GM21737 (cell line): ENCODE measurements around the gene CASTOR1.

ENCODE experiments used
- ATAC-seq: cut with Tn5 transposase; IDR thresholded peaks from one replicate; pipeline ENCODE4 v1.9.1; 2021; ENCODE audit warnings: mild to moderate bottlenecking, moderate library complexity; ENCODE audit not compliant: unreplicated experiment

CASTOR1 gene

DNA sequence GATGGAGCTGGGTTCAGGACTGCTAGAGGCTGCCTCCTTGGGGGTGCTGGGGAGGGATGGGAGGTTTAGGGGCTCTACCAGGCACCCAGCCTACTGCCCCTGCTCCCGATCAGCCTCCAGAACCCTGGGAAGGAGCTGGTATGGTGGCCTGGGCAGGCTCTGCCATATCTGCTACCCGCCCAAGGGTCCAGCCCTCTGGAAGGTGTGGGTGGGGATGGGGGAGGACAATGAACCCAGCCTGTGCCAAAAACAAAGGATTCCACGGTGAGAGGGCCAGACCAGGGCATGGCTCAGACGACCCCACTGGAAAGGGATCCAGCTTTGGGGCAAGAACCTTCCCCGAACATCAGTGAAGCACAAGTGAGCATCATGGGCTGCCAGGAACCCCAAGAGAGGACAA lies 3.0 kb downstream of the CASTOR1 start:
- ATAC-seq, result no peak

DNA sequence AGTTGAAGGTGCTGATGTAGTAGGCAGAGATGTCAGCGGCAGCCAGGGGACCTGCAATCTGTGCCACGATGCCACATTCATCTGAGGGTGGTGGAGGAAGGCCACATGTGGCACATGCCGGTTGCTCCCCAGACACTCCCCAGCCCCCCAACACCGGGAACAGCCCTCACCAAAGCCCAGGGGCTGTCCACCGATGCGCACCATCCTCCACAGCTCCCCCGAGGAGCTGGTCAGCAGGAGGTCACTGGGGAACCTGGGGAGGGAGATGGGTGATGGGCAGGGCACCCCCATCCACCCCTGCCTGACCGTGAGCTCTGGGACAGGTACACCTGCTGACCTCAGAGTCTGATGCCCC lies 3.5 kb downstream of the CASTOR1 start:
- no peak for ATAC-seq

DNA sequence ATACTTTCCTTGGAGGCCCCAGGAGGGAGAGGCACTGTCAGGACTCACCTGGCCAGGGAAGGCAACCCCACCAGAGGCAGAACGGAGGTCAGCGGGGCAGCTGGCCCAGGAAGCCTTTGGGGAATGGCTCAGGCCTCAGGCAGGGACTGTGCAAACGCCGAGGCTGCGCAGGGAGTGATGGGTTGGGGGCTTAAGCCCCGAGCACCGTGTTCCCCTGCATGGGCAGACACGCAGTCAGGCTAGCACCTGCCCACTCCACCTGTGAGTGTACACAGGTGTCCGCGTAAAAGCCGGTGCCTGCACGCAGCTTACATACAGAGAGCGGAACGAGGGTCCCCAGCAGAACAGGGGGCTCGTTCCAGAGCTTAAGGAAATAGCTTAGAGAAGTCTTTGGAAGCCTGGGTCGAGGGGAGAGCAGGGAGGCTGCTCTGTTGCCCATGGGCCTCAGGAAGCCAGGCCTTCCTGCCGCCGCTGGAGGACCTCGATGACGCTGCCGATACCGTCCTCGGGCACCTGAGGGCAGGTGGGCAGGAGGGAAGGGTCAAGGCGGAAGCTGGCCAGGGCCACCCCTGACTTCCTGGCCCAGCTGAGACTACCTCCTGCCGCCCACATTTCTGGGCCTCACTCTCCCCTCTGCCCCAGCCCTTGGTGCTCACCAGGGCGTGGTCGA lies 4.0 kb downstream of the CASTOR1 start:
- ATAC-seq, result no peak

DNA sequence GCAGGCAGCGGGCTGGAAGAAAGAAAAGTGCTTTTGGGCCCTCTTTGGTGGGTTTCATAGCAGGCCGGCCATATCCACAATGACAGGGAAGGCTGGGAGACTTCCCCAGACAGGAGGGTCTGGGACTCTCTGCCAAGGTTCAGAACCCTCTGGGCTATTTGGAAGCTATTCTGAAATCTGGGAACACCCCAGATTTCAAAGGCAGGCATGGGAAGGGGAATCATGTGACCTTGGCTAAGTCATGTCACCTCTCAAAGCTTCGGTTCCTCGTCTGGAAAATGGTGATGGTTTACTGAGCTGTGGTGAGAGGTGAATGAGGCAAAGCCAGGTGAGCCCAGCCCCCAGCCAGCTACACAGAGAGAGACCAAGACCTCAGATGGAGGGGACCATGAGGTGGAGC lies 4.6 kb downstream of the CASTOR1 start:
- ATAC-seq, result no peak

DNA sequence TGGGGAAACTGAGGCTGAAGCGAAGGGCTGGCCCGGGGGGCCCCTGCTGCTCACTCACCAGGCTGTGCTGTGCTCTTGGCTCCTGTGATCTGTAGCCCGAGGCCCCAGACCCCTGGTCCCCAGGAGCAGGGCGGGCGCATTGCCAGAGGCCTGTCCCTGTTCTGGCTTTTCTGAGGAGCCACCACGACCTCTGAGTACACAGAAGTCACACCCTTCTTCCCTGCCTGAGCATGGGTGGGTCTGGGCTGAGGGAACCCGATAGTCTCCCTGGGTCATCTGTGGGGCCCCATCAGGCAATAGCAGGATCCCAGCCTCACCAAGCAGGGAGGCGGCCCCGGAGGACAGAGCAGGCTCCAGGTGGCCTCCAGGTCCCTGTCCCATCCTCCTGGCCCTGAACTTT lies 5.1 kb downstream of the CASTOR1 start:
- ATAC-seq, result no peak

DNA sequence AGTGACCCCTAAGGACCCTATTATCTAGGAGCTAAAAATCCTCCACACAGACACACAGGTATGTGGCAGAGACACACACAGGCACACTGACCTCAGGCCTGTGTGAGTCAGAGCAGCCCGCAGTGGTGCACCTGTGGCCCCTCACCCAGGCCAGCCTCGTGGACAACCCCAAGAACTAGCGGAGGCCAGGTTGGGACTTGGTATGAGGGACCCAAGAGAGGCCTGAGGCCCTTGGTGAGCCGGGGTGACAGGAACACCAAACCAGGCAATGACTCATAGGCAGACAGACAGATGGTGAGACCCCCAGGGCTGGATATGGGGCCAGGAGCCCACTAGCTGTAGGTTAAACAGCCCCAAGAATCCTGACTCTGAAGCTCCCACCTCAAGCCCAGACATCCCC lies 6.0 kb downstream of the CASTOR1 start:
- ATAC-seq, result no peak

DNA sequence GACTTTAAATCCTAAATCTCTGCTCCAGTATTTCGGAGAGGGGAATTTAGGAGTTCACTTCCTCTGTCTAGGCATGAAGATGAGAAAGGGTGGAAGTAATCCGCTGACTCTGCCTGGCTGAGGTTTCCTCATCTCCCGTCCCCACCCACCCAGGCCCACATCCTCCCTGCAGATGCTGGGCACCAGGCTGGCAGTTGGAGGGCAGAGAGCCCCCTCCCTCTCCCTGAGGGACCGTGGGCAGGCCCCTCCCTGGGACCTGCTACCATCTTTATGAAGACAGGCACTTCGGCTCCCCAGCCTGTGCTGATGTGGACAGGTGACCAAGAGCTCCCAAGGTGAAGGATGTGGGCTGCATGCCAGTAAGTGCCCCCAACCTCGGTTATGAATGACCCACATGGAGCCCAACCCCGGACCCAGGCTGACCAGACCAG lies 6.7 kb downstream of the CASTOR1 start:
- no peak for ATAC-seq

DNA sequence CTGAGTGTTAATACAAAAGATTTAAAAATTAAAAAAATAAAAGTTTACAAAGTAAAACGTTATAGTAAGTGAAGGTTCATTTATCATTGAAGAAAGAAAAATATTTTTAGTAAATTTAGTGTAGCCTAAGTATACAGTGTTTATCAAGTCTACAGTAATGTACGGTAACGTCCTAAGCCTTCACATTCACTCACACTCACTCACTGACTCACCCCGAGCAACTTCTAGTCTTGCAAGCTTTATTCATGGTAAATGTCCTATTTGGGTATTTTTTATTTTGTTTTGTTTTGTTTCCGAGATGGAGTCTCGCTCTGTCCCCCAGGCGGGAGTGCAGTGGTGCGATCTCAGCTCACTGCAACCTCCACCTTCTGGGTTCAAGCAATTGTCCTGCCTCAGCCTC lies 8.8 kb downstream of the CASTOR1 start:
- no peak for ATAC-seq

DNA sequence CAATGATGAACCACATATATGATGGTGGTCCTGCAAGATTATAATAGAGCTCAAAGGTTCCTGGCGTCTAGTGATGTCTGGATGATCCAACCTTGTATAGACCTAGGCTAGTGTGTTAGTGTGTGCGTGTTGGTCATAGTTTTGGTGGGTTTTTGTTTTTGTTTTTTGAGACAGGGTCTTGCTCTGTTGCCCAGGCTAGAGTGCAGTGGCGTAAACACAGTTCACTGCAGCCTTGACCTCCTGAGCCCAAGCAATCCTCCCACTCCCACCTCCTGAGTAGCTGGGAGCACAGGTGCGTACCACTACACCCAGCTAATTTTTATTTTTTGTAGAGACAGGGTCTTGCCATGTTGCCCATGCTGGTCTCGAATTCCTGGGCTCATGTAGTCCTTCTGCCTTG lies 9.4 kb downstream of the CASTOR1 start:
- ATAC-seq, result no peak

DNA sequence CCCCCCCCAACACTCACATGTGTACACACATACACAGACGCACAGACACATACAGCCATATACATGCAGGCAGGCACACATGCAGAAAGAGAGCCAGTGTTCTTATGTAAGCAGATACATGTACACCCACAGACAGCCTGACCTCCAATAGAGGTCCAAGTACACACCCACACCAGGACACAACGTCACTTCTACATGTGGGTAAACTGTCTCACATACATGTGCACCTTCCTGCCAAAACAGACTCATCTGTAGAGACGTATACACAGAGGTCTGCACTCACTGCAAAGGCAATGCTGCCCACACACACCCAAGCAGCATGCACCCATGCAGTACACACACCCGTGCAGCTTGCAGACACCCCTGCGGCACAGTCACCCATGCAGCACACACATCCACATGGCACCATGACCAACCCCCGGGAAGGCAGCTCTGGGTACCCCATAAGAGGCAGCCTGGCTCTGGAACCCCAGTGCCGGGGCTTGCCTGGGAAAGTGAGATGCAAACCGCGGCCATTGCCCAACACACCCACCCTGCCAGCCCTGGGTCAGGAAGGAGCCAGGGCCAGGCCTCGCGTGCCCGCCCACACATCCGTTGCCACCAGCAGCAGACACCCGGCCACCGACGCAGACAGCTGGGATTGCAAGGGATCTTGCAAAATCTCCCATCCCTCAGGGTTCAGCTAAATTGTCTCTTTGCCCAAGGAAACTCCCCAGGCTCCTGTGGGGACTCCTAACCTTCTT lies 10.1 kb downstream of the CASTOR1 start:
- no peak for ATAC-seq

DNA sequence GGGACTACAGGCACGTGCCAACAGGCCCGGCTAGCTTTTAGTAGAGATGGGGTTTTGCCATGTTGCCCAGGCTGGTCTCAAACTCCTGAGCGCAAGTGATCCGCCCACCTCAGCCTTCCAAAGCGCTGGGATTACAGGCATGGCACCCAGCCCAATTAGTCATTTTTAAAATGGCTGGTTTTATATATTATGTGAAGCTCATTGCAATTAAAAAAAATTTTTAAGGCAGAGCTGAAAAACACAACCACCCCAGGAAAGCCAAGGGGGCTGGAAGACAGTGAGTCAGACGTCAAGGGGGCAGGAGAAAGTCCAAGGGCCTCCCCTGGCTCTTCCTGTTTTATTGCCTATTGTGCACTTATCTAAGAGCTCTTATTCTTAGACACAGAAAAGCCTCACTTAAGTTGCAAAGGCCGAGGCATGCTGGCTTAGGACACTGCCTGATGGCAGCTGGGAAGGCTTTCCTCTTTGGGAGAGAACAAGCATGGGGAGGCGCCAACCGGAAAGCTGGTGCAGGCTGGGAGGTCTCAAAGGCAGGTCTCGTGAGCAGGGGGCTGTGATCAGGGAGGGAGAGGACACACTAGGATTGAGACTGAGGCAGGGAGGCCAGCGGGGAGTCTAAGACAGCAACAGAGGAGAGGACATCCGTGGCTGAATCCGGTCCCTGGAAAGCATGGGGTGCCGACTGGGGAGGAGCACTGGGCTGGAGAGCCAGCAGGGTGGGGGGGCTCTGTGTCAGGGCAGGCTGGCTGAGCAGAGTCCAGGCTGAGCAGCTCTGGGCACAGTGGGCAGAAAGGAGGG lies 11.6 kb downstream of the CASTOR1 start:
- no peak for ATAC-seq

DNA sequence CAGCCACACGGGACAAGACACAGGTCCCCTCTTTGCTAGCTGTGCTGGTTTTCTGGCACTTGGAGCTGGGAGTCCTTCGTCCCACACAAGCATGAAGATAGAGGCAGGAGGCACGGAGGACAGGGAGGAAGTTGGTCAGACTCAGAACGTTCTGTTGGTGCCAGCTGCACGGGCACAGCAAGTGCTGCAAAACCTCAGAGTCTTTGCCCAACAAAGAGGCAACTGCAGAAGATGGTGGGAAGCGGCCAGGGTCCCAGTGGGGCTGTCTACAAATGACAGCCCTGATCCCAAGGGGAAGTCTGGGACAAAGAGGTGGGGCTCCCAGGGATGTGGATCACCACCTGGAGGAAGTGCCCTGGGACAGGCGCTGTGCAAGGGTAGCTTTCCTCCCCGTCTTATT lies 13.3 kb downstream of the CASTOR1 start:
- ATAC-seq, result no peak

DNA sequence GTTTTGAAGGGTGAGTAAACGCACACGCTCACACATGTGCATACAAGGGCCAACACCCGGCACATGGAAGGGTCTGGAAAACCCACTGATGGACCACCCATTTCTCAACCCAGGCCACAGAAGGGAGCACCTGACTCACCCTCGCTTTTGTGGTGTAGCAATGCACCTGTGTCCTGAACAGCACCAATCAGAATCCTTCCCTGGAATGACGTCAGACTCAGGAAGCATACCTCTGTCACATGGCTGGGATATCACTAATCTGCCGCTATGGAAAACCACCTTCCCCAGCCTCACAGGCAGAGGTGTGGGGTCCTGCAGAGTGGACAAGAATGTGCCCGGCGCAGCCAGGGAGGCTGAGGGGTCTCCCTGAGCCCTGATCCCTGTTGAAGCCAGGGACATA lies 13.7 kb downstream of the CASTOR1 start:
- ATAC-seq, result no peak

DNA sequence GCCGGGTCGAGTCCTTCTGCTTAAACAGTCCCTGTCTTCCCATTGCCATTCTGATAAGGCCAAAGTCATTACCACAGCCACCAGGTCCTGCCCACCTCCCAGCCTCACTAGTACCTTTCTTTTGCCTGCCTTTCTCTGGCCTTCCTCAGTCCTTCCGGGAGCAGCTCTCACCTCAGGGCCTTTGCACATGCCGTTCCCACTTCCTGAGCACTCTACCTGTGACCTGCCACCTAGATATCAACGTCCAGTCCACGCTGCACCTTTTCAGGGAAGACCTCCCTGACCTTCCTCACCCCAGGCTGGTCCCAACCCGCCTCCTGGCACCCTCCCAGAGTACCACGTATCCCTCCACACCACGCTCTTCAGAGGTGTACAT lies 14.9 kb downstream of the CASTOR1 start:
- no peak for ATAC-seq

DNA sequence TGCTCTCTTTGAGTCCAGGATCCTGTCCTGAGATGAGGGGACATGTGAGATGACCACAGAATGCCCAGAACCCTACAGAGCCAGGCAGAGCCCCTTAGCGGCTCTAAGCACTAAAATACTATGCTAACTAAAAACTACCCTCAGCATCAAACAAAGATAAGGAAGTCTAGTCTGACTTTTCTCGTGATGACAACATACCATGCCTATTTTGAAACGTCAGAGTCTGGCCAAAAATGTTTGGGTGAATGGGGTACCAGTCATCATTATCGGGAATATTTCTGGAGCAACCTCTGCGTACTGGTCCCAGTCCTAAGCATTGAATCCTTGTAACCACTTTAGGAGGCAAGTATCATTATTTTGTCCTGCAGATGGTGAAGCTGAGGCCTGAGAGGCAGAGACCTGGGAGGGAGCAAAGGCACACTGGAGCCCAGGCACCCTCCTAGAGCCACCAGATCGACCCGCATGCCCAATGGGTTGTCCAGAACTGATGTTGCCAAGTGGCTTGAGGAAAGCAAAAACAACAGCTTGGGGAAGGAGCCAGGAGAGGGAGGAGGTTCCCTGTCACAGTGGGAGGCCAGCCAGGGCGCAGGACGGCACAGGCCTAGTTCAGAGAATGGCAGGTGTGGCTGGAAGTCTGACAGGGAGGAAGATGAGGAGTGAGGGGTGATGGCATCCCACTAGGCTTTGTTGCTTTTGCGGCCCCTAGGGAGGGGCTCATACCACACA lies 15.4 kb downstream of the CASTOR1 start:
- no peak for ATAC-seq

DNA sequence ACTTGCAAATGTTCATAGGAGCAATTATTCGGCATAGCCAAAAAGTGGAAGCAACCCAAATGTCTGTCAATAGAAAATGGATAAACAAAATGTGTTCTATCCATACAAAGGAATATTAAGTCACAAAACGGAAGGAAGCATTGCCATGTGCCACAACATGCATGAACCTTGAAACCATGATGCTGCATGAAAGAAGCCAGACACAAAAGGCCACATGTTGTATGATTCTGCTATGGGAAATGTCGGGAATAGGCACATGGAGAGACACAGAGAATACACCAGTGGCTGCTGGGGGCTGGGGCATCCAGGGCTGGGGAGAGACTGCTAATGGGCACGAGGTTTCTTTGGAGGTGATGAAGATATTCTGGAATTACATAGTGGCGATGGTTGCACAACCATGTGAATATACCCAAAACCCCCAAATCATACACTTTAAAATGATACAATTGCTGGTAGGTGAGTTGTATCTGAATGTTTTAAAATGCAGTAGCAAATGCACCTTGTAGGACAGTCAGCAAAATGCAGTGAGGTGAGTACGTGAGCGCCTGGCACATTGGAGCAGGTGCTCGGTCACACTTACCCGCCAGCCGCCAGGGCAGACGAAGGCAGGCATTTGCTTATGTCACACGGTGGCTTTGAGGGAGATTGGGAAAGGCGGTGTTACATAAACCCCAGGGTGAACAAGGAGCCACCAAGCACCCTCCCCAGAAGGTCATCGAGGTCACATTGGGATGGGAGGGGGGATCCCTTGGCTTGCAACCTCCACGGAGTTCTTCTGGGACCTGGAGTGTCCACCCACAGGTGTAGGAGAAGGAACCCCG lies 16.3 kb downstream of the CASTOR1 start:
- no peak for ATAC-seq

DNA sequence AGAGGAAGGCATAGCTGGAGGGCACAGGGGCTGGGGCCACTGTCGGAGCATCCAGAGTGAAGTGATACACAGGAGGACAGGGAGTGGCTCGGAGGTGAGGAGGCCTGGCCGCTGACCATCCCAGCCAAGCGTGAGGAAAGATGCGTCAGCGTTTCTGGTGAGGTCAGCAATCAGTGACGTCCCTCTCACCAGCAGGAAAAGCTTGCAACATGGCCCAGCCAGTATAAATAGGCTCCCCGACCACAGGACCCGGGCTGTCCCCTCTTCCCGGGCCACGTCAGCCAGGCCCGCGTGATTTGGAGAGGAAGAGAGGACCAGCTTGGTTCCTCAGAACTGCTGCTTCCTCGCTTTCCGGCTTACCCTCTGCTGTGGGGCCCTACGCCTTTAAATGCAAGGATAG lies 18.5 kb downstream of the CASTOR1 start:
- no peak for ATAC-seq

DNA sequence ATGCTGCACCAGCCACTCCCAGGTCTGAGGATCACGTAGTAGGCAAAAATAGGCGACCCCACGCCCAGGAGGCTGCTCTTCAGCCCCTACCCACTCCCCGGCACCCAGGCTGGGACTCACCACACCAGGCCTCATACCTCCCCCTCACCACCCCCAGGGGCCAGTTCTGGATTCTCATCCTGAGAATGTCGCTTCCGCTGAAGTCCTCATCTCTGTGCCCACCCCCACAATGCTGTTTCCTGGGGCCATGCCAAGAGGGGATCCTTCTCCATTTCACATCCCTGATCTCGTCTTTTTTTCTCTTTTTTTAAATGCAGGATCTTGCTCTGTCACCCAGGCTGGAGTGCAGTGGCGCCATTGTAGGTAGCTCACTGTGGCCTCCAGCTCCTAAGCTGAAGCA lies 21.0 kb downstream of the CASTOR1 start:
- no peak for ATAC-seq

DNA sequence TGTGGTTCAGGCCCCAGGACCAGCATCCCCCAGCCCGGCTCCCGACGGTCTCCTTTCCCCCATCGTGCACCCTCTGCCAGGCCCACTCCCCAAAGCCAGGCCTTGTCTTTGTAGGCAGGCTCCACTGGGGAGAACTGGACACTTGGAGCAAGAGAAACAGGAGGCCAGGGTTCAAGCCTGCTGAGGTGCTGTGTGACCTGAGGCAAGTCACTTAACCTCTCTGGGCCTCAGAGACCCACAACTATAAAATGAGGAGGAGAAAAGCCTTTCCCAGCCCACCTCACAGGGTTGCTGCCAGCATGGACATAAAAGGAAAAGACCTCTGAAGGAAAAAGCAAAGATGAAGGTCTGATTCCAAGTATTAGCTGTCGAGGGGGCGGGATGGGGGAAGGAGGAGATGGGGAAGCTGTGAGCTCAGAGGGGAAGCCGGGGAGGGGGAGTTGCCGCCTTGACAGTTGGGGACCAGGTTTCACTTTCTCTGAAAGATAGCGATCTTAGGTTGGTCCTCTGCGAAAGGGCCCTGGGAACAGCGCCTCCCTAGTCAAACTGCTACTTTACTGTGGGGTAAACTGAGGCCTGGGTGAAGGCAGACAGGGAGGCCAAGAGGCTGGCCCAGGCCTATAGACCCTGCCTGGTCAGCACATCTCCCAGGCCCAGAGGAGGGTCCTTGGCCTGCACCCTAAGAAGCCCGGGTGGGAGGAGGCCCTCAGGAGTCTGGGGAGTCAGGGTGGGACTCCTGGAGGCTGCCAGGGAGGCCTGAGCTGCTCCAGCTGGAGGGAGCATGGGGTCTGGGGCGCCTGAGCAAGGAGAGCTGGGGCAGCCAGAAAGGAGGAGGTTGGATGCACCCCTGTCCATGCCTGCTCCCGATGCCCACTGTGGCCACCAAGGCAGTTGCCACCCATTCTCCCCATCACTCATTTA lies 21.7 kb downstream of the CASTOR1 start:
- no peak for ATAC-seq
